Measurements from ENCODE around the gene CYFIP1. TPM values are rescaled to one million over a fixed set of nuclear protein-coding genes. Genes with fewer than 3 reads are reported as not detected.

Gene CYFIP1
- total and polyA plus RNA-seq, 9 of the 15 experiments (the other 6 are each of a cell fraction or from before 2014, with no cell fraction given): 3.8 to 59.8 (median 28.3) TPM

DNA sequence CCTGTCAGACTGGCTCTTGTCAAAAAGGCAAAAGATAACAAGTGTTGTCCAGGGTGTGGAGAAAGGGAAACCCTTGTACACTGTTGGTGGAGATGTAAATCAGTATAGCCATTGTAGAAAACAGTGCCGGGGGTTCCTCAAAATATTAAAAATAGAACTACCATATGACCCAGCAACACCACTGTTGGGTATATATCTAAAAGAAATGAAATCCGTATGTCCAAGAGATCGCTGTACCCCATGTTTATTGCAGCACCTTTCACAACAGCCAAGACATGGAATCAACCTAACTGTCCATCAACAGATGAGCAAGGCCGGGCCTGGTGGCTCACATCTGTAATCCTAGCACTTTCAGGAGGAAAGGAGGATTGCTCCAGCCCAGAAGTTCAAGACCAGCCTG lies 6.2 kb downstream of the CYFIP1 start (continued):
- TF ChIP-seq, protein P1, sequence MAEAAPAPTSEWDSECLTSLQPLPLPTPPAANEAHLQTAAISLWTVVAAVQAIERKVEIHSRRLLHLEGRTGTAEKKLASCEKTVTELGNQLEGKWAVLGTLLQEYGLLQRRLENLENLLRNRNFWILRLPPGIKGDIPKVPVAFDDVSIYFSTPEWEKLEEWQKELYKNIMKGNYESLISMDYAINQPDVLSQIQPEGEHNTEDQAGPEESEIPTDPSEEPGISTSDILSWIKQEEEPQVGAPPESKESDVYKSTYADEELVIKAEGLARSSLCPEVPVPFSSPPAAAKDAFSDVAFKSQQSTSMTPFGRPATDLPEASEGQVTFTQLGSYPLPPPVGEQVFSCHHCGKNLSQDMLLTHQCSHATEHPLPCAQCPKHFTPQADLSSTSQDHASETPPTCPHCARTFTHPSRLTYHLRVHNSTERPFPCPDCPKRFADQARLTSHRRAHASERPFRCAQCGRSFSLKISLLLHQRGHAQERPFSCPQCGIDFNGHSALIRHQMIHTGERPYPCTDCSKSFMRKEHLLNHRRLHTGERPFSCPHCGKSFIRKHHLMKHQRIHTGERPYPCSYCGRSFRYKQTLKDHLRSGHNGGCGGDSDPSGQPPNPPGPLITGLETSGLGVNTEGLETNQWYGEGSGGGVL (CRISPR knock-in tag; IDR thresholded peaks at IDR 0.05): no peak
- TF ChIP-seq POLR3A (IDR thresholded peaks at IDR 0.05; ENCODE audit: borderline replicate concordance, extremely low read depth, insufficient read depth, insufficient read length): no peak
- TF ChIP-seq KLF10 (CRISPR knock-in tag; IDR thresholded peaks at IDR 0.05): no peak
- no peak for TF ChIP-seq NUFIP1 (IDR thresholded peaks at IDR 0.05; ENCODE audit: partially characterized antibody)
- no peak for TF ChIP-seq HNRNPL (IDR thresholded peaks at IDR 0.05; ENCODE audit: low read depth, low read length)
- TF ChIP-seq HDGF (IDR thresholded peaks at IDR 0.05): no peak
- no peak for TF ChIP-seq ZNF212 (CRISPR knock-in tag; IDR thresholded peaks at IDR 0.05)
- TF ChIP-seq, protein P2, sequence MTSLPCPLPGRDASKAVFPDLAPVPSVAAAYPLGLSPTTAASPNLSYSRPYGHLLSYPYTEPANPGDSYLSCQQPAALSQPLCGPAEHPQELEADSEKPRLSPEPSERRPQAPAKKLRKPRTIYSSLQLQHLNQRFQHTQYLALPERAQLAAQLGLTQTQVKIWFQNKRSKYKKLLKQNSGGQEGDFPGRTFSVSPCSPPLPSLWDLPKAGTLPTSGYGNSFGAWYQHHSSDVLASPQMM (CRISPR knock-in tag; IDR thresholded peaks at IDR 0.05): no peak
- TF ChIP-seq ZNF274 (IDR thresholded peaks at IDR 0.05; ENCODE audit: borderline replicate concordance, low read depth, low read length): no peak

DNA sequence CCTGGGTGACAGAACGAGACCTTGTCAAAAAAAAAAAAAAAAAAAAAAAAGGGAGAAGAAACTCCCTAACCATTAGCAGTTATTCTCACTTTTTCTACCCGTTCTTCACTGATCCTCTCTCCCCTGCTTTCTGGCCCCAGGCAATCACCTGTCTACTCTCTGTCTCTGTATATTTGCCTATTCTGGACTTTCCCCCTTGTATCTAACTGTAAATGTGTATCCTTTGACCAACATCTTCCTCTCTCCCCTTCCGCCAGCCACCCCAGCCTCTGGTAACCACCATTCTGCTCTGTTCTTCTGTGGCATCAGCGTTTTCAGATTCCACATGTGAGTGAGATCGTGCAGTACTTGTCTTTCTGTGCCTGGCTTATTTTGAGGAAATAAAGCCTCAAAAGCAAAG lies 6.9 kb downstream of the CYFIP1 start:
- ChIA-PET POLR2A (no interaction called here), CTCF (ENCODE audit: low intra/inter-chr PET ratio) (no interaction called here)
- intact Hi-C loops (cut with micrococcal nuclease): no loop called here
- H3K36me3 ChIP-seq (ENCODE audit: control insufficient read depth, insufficient read depth, low read length): no peaks in the 10 kb centered on the region
- FAIRE-seq (no peak), DNase-seq (ENCODE audit: extremely low read depth in 1 of 4, low spot score in 3 of 4) (no peak), ATAC-seq (no peak)
- no peak overlapping the region for H3K9ac ChIP-seq (ENCODE audit: insufficient read depth in 1 of 2, low read depth in 2 of 2, low read length in 2 of 2)
- in situ Hi-C loops (cut with MboI): no loop called here
- H3K27me3 ChIP-seq (ENCODE audit: control insufficient read depth in 2 of 2, insufficient read depth in 2 of 2, low read length in 2 of 2): no peaks in the 10 kb centered on the region
- no peaks in the 10 kb centered on the region for H3K9me3 ChIP-seq (replicated peaks; ENCODE audit: control insufficient read depth, insufficient read depth, low read depth, low read length)
- H2AFZ ChIP-seq (ENCODE audit: low read depth, low read length): no peak overlapping the region
- H3K27ac ChIP-seq (ENCODE audit: extremely low read depth, low read depth, low read length): no peak overlapping the region
- no peak overlapping the region for H3K4me3 ChIP-seq
- WGBS (ENCODE audit: insufficient coverage, low coverage, missing lambda C conversion rate): 42% methylated on average over 3 of the region's 5 CpGs
- no peaks in the 10 kb centered on the region for H3K9me1 ChIP-seq (ENCODE audit: control insufficient read depth, insufficient read depth, low read length)
- BruUV-seq (replicated peaks): no TSS peak
- peaks cover 54% of the 10 kb centered on the region for H3K79me2 ChIP-seq (ENCODE audit: control insufficient read depth, insufficient read depth, low read length)
- H3K4me2 ChIP-seq (ENCODE audit: insufficient read depth, low read length): no peak overlapping the region
- H4K20me1 ChIP-seq (replicated peaks; ENCODE audit: control insufficient read depth, insufficient read depth, low read length): peaks cover 4% of the 10 kb centered on the region; the same call in 1 of the 2 replicates
- no peak for TF ChIP-seq ZNF778 (CRISPR knock-in tag; IDR thresholded peaks at IDR 0.05)
- TF ChIP-seq HIVEP1 (CRISPR knock-in tag; IDR thresholded peaks at IDR 0.05): no peak
- TF ChIP-seq, protein P3, sequence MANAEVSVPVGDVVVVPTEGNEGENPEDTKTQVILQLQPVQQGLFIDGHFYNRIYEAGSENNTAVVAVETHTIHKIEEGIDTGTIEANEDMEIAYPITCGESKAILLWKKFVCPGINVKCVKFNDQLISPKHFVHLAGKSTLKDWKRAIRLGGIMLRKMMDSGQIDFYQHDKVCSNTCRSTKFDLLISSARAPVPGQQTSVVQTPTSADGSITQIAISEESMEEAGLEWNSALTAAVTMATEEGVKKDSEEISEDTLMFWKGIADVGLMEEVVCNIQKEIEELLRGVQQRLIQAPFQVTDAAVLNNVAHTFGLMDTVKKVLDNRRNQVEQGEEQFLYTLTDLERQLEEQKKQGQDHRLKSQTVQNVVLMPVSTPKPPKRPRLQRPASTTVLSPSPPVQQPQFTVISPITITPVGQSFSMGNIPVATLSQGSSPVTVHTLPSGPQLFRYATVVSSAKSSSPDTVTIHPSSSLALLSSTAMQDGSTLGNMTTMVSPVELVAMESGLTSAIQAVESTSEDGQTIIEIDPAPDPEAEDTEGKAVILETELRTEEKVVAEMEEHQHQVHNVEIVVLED (CRISPR knock-in tag; IDR thresholded peaks at IDR 0.05): no peak
- no peak for TF ChIP-seq KHSRP (IDR thresholded peaks at IDR 0.05)
- TF ChIP-seq LEF1 (IDR thresholded peaks at IDR 0.05): no peak
- no peak for TF ChIP-seq FIP1L1 (IDR thresholded peaks at IDR 0.05; ENCODE audit: low read depth, low read length, poor library complexity, severe bottlenecking)
- H3K4me1 ChIP-seq (replicated peaks in 1 of 2; ENCODE audit: control insufficient read depth in 2 of 2, insufficient read depth in 2 of 2, low read length in 2 of 2): peaks cover 3 to 11% of the 10 kb centered on the region in 2 experiments; a peak in 4 of 5 replicates

Data from K562 (cell line).